ENCODE results near the gene KCNH8.

The KCNH8 gene

DNA sequence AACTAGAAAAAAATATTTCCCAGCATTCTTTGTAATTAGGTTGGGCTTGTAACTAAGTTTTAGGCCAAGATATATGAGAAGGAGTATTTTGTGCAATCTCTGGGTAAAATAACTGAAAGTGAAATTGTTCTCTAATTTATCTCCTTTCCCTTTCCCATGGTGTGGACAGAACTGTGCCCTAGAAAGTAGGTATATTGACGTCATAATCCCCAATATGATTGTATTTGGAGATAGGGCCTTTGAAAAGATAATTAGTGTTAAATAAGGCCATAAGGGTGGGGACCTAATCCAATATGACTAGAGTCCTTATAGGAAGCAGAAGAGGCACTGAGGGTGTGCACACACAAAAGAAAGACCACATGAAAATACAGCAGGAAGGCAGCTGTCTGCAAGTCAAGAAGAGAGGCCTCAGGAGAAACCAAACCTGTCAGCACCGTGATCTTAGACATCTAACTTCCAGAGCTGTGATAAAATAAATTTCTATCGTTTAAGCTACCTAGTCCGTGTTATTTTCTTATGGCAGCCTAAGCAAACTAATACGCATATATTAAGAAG, 106.6 kb downstream of the KCNH8 start:
- DNase-seq: no peak

DNA sequence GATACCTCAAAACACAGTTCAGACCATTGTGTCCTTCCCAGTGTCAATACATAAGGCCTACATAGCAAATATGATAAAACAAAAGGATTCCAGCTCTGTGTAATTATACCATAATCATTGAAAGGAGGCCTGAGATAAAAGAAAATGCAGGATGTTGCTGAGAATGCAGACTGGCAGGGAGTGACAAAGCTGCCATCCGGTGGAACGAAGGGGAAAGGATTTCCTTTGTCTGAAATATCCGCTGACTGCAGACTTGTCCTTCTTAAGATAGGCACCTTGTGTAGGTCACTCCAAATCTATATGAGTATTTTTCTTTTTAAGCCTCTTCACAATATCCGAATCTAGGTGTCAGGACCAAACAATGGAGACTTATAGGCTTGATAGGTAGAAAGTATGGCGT, 108.0 kb downstream of the KCNH8 start:
- no peak for DNase-seq

DNA sequence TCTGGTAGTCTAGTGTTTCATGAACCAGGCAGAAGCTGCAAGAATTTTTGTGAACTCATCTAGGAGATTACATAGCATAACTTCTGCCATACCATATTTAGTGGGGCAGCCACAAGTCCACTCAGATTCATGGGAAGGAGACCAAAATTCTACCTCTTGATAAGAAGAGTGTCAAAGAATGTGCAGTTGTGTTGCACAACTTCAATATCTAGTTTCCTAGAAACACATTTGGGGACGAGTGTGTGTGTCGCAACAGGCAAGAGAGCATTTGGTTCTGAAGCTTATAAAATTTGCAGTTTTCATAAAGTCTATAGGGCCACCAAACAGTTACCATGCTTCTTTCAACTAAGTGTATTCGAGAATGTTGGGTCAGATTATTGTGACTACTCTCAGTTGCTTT, 115.3 kb downstream of the KCNH8 start:
- DNase-seq: no peak

DNA sequence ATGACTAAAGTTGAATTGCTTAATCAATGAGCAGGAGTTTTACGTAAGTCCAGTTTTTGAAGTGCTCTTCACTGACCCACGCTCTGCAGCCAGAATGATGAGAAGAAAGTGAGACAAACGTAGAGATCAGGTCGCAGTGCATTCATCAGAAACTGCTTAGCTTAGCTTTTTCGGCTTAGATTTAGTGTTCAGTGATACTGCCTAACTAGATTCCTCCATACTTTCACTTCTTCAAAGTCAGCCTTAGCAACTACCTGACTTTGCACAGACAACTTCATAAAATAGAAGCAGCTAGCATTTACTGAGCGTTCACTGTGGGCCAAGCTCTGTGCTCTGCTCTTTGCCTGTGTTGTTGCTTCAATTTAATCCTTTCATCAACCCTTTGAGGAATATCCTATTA, 116.1 kb downstream of the KCNH8 start:
- no peak for DNase-seq

DNA sequence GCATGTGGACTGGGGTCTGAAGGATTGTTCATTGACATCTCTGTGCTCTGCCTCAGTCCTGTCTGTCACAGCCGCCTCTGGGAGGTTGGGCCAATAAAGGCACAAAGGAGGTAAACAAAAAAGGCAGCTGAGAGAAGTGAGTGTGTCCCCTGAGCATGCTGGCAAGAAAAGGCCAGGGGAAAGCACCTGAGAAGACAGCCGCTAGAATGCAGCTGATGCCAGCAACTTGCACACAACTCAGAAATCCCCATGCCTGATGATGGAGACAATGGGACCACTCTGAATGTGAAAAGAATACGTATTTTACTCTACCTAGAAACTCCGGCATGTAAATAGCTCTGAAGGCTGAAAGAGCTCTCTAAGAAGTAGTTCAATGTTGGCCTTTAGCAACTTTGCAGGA, 118.7 kb downstream of the KCNH8 start:
- DNase-seq: no peak

DNA sequence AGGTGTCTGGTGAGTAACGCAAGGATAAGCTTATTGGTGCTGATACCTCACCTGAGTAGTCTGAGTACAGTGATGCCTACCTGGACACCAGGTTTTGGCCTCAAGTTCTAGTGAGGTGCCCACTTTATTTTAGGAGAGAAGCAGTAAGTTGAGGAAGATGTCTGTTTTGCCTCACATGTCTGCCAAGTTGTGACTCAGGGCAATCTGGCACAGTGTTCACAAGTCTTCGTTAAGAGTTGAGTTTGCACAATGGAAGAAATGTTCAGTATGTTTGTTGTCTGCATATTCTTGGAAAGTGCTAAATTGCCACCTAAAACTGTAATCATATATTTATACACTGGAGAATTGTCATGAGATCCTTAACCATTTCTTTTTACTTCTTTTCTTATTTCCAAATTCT, 122.2 kb downstream of the KCNH8 start:
- DNase-seq: no peak

DNA sequence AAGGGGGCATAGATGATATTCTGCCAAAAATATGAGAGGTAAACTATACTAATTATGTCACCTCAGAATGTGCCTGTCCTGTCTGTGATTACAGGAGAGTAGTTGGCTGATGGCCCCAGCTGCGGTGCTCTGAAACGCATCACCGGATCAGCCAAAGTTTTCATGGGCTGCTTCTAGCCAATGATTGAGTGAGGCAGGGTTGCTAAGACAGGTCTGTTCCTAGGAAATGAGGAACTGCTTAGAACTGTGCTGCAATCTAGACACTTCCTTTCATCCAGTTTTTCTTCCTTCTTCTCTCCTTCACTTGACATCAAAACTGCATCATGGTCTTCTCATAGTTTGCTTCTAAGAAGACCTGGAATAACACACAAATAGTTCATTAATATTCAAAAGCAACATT, 124.0 kb downstream of the KCNH8 start:
- no peak for DNase-seq

DNA sequence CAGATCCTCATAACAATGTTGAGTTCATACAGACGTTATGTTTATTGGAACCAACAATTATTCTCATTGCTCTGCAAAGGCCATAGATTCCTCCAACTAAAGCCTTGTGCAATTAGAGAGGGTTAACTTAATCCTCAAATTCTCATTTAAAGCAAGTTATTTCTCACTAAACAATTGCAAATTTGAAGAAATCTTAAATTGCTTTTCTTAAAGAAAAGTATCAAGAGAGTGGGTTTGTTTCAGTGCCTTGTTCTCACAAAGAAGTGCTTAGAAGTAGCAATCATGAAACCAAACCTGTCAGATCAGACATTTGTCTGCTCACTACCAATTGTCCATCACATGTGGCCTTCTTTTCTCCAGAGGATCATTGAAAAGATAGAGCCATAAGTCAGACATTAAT, 124.8 kb downstream of the KCNH8 start:
- DNase-seq: no peak

DNA sequence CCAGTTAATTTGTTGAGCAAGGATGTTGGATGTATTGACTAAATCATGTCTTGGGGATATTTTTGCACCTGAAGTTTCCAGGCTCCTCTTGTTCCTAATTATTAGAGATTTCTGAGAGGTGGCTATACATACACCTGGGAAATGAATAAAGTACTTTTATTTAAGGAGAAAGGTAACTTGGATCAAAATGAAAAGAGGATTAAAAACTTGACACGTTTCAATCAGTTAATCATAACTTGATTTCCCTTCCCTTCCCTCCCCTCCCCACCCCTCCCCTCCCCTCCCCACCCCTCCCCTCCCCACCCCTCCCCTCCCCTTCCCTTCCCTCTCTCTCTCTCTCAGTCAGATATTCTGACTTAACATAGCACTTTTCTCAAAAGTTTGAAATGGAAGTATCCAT, 126.3 kb downstream of the KCNH8 start:
- DNase-seq: no peak

DNA sequence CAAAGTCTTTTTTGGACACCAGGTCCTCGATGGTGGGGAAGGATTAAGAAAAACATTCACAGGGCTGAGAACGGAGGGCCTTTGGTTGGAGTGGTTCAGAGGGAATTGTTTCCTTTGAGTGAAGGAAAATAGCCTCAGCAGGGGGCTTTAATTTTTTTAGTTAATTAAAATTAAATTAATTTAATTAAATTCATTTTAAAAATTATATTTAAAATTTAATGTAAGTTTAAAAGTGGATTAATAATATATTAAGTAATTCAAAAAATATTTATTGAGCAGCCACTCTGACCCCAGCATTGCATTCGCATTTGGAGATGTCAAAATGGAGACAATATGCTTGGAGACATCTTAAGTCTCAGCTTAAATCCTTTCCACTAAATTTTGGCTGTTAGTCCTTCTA, 136.7 kb downstream of the KCNH8 start:
- no peak for DNase-seq

DNA sequence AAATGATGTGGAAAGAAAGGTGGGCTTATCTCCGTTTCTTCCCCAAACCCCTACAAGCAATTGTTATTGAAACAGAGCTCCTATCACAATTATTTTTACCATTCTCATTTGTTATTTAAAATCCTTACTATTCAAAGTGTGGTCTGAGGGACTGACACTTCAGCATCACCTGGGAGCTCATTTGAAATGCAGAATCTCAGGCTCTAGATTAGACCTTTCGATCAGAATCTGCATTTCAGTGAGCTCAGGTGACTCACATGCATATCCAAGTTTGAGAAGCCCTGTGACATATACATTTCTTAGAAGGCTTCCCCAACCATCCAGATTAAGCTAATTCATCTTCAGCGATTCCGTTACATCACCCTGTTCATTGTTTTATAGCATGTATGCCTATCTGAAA, 145.0 kb downstream of the KCNH8 start:
- no peak for DNase-seq

DNA sequence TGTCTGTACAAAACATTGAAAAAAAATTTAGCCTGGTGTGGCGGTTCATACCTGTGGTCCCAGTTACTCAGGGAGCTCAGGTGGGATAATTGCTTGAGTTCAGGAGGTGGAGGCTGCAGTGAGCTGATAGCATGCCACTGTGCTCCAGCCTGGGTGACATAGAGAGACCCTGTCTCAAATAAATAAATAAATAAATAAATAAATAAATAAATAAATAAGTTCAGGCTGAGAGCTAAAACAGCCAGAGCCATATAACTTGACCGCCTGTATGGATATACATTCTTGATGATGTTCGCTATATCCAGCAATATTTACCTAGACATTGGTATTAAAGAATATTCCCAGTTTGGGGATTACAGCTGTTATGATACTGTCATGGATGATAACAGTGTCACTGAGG, 146.9 kb downstream of the KCNH8 start:
- no peak for DNase-seq

DNA sequence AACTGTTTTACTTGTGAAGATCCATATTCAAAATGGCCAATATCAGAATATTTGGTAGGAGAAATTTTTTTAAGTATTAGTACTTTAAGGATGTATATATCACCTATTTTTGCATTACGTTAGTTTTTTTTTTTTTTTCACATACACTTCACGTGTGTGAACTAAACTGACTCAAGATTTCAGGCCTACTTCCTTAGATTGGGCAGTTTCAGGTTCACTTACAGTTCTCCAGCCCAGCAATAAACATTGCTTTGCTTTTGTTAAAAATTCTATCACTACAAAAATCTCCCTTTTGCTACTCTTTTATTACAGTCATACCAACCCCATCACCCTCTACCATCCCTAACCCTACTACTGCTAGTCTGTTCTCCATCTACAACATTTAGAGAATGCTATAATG, 183.6 kb downstream of the KCNH8 start:
- DNase-seq: no peak

DNA sequence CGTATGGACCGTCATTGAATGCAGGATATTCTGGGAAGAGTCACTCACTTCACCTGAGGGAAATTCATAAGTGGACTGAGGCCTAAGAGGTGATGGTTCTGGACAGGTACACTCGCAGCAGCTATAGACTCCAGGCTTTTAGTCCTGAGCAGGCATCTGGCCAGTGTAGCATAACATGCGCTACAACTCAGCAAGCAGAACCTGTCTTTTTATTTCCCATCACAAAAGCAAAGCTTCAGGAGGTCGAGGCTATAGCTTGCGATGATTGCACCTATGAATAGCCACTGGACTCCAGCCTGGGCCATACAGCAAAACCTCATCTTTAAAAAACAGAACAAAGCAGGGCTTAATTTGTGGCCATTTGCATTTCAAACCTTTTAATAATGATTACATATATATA, 185.8 kb downstream of the KCNH8 start:
- DNase-seq: no peak

DNA sequence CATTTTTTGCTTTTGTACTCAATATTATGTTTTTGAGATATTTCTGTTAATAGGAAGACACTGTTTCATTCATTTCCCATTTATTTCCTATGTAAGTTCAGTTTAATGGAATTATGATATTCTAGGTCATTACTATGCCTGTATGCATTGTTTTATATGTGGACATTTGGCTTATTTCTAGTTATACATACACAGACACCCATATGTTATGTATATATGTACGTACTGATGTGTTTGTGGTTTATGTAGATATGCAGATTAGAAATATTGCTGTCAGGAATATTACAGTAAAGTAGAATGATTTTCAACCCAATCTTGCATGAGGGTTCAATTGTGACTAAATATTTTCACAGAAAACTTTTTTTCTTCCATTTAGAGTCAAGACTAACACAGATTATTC, 190.5 kb downstream of the KCNH8 start:
- DNase-seq: no peak

DNA sequence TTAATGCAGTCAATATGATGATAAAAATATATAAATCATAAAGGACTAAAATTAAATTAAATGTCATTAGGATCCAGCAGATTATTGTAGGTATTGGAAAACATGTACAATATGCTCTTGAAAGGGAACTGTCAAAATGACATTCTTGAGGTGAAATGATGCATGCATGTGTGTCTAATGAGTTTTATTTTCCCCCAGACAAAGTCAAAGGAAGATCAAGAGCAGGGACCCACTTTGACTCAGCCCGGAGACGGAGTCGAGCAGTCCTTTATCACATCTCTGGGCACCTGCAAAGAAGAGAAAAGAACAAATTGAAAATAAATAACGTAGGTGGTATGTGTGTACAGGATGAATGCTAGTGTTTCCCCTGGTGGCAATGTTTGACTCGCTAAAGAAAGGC, 194.1 kb downstream of the KCNH8 start:
- no peak for DNase-seq

DNA sequence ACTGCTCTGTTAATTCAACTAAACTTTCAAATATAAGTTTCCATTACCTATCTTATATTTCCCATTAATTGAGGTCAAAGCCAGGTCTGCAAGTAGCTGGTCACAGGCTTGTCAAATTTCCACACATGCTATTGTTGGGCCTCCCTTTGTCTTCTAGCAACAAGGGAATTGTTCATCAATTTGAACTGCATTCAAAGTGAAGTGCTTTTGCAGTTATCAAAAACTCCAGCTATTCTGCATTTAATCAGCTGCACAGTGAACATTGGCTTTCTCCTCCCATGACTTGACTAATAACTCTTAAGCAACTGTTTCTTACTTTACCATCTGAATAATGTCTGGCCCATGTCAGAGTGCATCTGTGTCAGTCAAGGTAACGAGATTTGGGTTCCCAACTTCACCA, 198.4 kb downstream of the KCNH8 start:
- no peak for DNase-seq

DNA sequence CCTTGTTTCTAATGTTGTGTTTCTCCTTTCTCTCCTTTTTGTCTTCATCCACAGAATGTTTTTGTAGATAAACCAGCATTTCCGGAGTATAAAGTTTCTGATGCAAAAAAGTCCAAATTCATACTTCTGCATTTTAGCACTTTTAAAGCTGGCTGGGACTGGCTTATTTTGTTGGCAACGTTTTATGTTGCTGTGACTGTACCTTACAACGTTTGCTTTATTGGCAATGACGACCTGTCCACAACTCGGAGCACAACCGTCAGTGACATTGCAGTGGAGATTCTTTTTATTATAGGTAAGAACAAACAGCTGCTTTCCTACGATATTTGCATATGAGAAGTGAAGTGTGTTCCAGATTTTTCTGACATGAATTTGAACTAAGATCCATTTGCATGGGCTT, 199.4 kb downstream of the KCNH8 start:
- DNase-seq: no peak

DNA sequence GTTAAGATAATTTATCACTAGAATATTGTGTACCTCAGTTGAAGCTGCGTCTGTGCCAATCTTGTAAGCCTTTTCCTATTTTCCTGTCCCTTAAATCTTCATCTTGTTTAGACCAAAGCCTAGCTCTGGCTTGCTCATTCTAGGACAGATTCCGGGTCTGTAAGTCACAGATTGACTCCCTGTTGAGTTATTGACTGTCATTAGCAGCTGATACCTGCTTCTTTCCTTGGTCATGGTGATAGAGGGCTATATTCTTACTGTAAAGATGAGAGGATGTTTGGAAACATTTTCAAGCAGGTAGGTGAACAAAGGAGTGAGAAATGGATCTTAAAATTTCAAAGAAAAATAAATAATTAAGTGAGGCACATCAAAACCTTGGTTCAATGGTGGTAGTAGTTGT, 200.2 kb downstream of the KCNH8 start:
- DNase-seq: no peak

DNA sequence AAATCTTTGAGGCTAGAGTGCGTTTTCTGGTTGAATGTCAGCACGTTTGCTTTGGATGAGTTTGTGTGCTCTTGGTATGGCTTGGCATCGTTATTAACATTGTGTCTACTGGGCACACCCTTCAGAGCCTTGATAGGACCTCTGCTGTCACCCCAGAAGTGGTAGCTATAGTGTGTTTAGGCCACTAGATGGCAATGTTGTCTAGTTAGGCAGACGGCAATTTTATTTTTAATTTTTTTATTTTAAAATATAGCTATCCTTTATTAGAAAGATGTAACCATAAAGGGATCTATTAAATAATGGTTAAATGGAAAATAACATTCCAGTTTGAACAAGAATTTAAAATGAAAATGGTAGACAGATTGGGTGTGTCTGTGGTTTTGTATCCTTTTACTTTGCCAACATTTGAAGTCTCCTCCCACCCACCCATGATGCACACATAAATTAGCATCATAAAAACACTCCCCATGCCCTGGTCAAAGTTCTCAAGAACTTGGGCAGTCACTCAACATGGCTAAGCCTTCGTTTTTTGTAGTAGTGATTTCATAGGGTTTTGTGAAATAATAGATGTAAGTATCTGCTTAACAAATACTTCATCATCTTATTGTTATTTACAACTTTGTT, 200.7 kb downstream of the KCNH8 start:
- no peak for DNase-seq

DNA sequence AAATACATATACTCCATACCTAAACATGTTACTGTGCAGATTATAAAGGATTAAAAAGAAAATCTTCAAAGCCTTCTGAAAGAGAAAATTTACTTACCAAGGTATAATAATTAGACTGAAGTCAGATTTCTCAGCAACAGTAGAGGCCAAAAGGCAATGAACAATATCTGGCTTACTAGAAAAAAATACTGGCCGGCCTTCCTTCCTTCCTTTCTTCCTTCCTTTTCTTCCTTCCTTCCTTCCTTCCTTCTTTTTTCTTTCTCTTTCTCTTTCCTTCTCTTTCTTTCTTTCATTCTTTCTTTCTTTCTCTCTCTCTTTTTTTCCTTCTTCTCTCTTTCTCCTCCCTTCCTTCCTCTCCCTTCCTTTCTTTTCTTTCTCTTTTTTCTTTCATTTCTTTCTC, 209.6 kb downstream of the KCNH8 start:
- no peak for DNase-seq

DNA sequence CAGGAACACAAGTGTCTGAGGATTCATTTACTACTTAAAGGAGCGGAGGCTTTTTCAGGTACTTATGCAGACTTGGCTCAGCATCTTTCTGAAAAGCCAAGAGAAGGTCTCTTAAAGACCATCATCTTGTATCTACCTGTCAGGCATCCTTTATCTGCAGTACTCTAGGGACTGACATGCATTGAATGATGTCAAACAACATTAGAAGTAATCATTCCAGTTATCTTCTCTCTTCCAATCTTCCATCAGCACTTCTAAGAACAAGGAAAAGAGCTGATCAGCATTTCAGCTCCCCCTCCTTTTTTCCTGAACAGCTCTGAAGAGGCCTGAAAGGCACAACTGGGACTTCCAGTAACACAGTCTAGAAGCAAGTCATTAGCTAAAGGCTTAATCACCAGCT, 214.8 kb downstream of the KCNH8 start:
- no peak for DNase-seq

DNA sequence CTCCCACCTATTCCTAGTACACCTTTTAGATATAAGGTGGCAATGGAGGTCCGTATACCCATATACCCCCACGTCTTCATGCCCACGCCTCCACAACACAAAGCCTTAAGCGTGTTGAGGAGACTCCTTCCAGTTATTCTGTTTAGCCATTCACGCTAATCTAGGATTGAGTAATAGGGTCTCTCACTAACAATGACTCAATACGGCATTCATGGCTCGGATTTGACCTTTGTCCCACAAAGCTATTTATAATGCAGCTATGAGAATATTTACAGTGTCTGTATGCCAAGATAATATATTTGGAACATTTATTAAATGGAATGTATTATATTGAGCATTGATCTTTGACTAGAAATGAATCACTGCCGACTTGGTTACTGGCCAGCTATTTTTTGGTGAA, 215.8 kb downstream of the KCNH8 start:
- no peak for DNase-seq

DNA sequence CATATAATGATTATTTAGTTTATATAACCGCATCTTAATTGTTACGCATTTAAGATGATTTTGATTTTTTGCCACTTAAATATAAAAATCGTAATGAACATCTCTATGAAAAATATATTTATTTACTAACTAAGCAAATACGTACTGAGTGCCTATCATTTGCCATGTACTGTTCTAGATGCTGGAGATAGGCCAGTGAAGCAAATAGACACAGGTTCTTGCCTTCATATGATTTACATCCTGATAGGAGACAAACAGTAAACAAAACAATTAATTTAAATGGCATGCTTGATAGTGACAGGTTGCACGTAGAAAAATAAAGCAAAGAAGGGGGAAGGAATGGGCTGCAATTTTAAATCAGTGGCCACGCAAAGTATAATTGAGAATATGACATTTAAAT, 217.2 kb downstream of the KCNH8 start:
- DNase-seq: no peak

DNA sequence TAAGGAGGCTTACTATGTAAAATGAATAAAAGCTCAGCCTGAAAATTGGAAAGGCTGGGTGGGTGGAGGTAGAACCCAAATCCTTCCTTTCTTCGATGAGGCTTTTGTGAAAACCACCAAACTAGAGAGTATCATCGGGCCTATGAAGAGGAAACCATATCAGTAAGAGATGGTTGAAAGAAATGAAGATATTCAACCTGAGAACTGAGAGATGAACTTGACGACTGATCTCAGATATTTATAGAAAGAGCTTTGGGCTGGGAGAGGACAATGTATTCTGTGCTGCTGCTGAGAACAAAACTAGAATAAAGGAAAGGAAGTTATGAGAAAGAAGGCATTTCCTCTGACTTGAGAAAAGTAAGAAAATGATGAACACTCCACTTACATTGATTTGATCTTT, 236.6 kb downstream of the KCNH8 start:
- no peak for DNase-seq

DNA sequence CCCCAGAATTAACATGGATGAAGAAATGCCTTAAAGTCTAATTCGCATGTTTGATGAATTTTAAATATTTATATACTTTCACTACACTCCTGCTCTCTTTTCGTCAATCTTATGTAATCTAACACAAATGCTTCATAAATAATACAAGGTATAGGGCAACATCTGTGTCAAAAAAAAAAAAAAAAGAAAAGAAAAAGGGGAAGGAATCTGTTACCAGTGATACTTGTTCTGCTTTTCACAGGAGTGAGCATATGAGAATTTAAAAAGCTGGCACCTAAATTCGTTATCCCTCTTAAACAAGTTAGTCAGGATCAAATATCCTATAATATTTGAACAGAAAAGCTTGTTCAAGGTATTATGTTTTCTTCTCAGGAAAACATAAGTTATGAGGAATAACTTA, 243.8 kb downstream of the KCNH8 start:
- DNase-seq: no peak
